Measurements from ENCODE around the gene TRIM66.

The TRIM66 gene, protein sequence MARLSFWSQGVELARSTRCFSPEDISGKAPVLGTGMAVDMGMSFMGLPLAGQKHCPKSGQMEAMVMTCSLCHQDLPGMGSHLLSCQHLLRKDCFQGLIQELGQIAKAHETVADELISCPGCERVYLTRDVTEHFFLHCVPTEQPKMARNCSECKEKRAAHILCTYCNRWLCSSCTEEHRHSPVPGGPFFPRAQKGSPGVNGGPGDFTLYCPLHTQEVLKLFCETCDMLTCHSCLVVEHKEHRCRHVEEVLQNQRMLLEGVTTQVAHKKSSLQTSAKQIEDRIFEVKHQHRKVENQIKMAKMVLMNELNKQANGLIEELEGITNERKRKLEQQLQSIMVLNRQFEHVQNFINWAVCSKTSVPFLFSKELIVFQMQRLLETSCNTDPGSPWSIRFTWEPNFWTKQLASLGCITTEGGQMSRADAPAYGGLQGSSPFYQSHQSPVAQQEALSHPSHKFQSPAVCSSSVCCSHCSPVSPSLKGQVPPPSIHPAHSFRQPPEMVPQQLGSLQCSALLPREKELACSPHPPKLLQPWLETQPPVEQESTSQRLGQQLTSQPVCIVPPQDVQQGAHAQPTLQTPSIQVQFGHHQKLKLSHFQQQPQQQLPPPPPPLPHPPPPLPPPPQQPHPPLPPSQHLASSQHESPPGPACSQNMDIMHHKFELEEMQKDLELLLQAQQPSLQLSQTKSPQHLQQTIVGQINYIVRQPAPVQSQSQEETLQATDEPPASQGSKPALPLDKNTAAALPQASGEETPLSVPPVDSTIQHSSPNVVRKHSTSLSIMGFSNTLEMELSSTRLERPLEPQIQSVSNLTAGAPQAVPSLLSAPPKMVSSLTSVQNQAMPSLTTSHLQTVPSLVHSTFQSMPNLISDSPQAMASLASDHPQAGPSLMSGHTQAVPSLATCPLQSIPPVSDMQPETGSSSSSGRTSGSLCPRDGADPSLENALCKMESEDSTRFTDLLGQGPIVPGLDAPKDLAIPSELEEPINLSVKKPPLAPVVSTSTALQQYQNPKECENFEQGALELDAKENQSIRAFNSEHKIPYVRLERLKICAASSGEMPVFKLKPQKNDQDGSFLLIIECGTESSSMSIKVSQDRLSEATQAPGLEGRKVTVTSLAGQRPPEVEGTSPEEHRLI (N-terminal part only)

DNA sequence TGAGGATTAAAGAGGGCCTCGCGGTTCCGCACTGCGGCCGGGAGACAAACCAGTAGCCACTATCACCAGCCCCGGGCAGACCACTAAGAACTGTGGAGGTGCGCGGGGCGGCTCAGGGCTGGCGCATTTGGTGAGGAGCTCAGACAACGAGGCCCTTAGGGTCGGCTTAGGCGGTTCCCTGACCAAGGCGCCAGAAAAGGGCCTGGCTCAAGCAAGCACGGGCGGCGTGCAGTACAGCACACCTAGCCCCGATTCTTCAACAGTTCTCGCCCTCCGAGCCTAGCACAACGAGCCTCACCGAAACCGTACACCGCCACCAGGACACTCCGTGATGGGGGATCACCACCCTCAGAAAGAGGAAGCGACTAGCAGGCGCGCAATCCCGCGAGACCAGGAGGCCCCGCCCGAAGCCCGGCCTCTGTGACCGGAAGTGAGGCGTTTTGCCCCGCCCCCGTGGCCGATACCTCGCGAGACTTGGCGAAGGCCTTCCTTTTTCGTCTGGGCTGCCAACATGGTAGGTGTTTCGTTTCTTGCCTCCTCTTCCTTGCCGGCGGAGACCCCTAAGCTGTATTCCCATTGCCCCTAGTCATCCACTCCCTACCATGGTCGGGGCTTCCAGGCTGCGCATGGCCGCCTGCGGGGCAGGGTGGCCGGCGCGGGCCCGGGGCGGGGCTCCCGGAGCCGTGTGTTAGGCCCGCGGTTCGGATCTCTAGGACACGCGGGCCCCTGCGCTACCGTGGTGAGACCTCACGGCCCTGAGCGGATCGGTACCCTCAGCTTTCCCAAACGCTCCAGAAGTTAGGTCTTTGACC lies at the start of gene TRIM66, which contains the start of gene RPL27A:
TSS of gene TRIM66 (minus strand) at position 363 of the 812 bp plus-strand sequence. CDS start 10,391 bp downstream, outside the sequence.
TSS of gene RPL27A (plus strand) at position 490 of the 812 bp plus-strand sequence. CDS start at position 512, 22 bp downstream.
- TF ChIP-seq, protein P1, sequence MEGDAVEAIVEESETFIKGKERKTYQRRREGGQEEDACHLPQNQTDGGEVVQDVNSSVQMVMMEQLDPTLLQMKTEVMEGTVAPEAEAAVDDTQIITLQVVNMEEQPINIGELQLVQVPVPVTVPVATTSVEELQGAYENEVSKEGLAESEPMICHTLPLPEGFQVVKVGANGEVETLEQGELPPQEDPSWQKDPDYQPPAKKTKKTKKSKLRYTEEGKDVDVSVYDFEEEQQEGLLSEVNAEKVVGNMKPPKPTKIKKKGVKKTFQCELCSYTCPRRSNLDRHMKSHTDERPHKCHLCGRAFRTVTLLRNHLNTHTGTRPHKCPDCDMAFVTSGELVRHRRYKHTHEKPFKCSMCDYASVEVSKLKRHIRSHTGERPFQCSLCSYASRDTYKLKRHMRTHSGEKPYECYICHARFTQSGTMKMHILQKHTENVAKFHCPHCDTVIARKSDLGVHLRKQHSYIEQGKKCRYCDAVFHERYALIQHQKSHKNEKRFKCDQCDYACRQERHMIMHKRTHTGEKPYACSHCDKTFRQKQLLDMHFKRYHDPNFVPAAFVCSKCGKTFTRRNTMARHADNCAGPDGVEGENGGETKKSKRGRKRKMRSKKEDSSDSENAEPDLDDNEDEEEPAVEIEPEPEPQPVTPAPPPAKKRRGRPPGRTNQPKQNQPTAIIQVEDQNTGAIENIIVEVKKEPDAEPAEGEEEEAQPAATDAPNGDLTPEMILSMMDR (IDR thresholded peaks at IDR 0.05) = no peak
- TF ChIP-seq ZFX (IDR thresholded peaks at IDR 0.05; ENCODE audit: borderline replicate concordance) = no peak

DNA sequence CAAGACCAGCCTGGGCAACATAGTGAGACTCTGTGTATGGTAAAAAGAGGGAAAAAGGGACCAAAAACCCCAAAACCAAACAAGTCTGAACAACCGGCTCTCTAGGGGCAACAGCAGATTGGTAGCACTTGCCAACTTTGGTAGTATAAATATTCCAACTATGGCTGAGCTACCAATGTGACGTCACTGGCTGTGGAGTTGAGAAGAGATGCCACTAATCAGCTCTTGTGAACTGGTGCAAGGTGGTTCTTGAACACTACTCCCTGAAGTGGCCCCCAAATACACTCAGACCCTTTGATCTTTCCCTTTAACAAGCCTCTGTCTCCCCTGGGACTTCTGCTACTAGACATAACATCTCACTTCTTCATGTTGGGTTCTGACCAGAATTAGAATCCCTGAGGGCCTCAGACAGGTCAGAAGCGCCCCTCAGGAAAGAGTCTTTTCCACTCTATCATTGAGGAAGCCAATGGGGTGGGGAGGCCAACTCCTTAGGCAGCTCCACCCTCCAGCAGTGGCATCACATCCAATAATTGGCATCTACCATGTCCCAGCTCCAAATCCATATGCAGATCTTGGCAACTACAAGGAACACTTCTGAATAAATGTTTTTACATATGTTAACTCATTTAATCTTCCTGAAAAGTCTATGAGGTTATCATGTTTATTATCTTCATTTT lies 49.3 kb upstream of the TRIM66 start:
- no peak overlapping the region for H3K27ac ChIP-seq
- TF ChIP-seq, protein P1 (IDR thresholded peaks at IDR 0.05) = no peak
- TF ChIP-seq ZFX (IDR thresholded peaks at IDR 0.05; ENCODE audit: borderline replicate concordance) = no peak

More for the DNA sequence above, at the start of gene TRIM66, which contains the start of gene RPL27A:
- H3K27ac ChIP-seq = peak within 1 kb of the TSS; percentile 99

DNA sequence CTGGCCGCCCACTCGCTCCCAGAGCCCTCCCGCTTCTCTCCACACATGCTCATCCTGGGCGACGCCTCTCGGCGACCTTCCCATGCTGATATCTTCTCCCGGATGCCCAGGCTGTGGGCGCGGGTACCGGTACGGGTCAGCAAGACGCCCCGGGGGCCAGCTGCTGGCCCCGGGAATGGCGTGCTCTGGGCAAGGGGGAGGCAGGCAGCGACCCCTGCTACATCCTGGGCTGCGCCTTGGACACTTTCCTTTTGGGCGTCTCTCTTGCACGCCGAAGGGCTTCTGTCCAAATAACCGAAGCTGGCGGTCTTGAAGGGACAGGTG lies 48.2 kb upstream of the TRIM66 start:
- TF ChIP-seq ZFX (IDR thresholded peaks at IDR 0.05; ENCODE audit: borderline replicate concordance) = no peak
- TF ChIP-seq, protein P1 (IDR thresholded peaks at IDR 0.05) = no peak
- no peak overlapping the region for H3K27ac ChIP-seq

DNA sequence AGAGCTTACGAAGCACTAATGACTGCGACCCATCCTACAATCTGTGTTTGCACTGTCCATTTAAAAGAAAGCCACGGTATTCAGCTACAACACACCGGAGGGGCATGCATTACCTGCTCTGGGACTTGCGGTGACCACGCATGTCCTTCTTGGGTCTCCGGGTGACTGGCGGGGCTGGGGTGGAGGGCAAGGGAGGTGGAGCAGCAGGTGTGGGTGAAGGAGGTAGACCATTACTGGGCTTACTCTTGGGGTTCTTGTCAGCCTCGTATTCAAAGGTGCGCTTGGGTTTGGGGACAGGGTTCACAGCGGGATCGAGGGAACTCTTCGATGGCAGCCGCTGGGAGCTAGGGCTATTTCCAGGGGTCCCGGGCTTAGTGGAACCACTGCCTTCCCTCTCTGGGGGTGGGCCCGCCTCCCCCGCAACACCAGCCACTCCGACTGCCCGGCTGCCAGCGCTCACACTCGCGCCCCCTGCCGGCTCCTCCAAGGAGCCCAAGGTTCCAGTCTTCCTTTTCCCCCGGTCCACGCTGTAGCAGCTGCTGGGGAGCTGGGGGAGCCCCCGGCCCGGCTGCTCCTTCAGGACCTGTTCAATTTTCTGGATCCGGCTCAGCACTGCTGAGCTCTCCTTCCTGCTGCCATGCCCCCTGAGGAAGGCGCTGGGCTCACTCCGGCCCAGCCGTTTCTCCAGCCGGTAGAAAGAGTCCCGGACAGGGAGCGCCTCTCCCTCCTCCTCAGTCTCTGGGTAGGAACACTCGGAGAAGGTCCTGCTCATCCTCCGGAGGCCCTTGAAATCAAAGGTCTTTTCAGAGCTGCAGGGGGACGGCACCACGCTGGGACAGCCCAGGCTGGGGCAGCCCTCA lies 47.6 kb upstream of the TRIM66 start:
- TF ChIP-seq, protein P1 (IDR thresholded peaks at IDR 0.05) = no peak
- no peak for TF ChIP-seq ZFX (IDR thresholded peaks at IDR 0.05; ENCODE audit: borderline replicate concordance)

DNA sequence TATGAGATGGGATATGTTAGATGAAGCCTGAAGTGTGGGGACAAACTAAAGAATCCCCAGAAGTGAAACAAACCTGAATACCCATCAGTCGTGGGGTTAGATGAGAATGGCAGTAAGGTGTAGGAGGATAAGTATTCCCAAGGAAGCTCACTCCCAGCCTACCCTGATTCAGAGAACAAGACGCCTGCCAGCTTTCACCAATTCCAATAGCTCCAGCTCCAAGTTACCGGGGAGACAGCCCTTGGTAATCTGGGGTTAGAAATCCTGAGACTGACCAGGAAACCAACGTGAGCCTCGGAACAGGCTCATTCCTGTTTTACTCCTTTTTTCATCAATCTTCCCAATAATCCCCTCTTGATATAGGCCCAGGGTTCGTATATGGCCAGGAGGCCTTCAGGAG lies 46.6 kb upstream of the TRIM66 start:
- H3K27ac ChIP-seq = no peak overlapping the region
- no peak for TF ChIP-seq ZFX (IDR thresholded peaks at IDR 0.05; ENCODE audit: borderline replicate concordance)
- TF ChIP-seq, protein P1 (IDR thresholded peaks at IDR 0.05) = no peak

More for the DNA sequence above, 47.6 kb upstream of the TRIM66 start:
- no peak overlapping the region for H3K27ac ChIP-seq

Measured in 22Rv1 (cell line).